ENCODE results near the gene CTAGE1.

GRCh38 chr18:22412176-22412911 is 5.4 kb downstream of the CTAGE1 start:
- TF ChIP-seq RAD21 (conservative IDR thresholded peaks at IDR 0.05 in 1 of 2, IDR thresholded peaks at IDR 0.05 in 1 of 2): no peak
- TF ChIP-seq KDM1A (IDR thresholded peaks at IDR 0.05; ENCODE audit: low read depth): no peak
- no peak for TF ChIP-seq CTCF (IDR thresholded peaks at IDR 0.05)
- no peak for TF ChIP-seq HDAC2 (IDR thresholded peaks at IDR 0.05)
- no peak for TF ChIP-seq NFE2L2 (conservative IDR thresholded peaks at IDR 0.05; ENCODE audit: low read length)
- TF ChIP-seq RCOR1 (IDR thresholded peaks at IDR 0.05; ENCODE audit: low read depth, low read length): no peak
